Brain microvascular endothelial cell (primary cell): ENCODE results near the gene INSRR.

Experiments
- DNase-seq: peaks from one replicate; pipeline ENCODE4 v3.0.0-alpha.2; 2020
- H3K27ac ChIP-seq: fragments of 250-450 bp; sonication (Bioruptor Pico); 2 replicates; pipeline ENCODE4 v1.5.1; 2020; ENCODE audit warnings: mild to moderate bottlenecking, moderate library complexity
- H3K27me3 ChIP-seq: fragments of 250-450 bp; sonication (Bioruptor Pico); replicated peaks from 2 replicates; pipeline ENCODE4 v1.5.1; 2020; ENCODE audit warnings: mild to moderate bottlenecking
- H3K36me3 ChIP-seq: fragments of 250-450 bp; sonication (Bioruptor Pico); replicated peaks from 2 replicates; pipeline ENCODE4 v1.5.1; 2020; ENCODE audit warnings: mild to moderate bottlenecking
- H3K4me3 ChIP-seq: 2 replicates; pipeline ENCODE4 v1.5.1; 2011; ENCODE audit warnings: low read depth, mild to moderate bottlenecking, control low read depth, low read length, moderate library complexity
- CTCF ChIP-seq: IDR thresholded peaks from 2 replicates; pipeline ENCODE4 v1.5.1; 2011; ENCODE audit warnings: low read depth, mild to moderate bottlenecking, moderate library complexity, low read length, control low read depth, inconsistent platforms; ENCODE audit errors: missing control alignments
- in situ Hi-C: cut with HindIII; loops from 2 replicates; pipeline ENCODE4 v1.10.0; 2017; ENCODE audit warnings: low sequenced_read_pairs, low pct_ligation_motif_present

INSRR gene

GRCh38 chr1:156806512-156807440 is 52.1 kb downstream of the INSRR start:
- Histone ChIP-seq H3K27ac (no peak overlapping the region), H3K4me3 (no peak overlapping the region), H3K36me3 (peaks cover 2% of the 10 kb centered on the region), H3K27me3 (no peaks in the 10 kb centered on the region)
- in situ Hi-C loops: no loop called here
- no peak for TF ChIP-seq CTCF
- no peak for DNase-seq

GRCh38 chr1:156805766-156806511 is 53.0 kb downstream of the INSRR start:
- H3K27ac ChIP-seq: no peak overlapping the region

DNA sequence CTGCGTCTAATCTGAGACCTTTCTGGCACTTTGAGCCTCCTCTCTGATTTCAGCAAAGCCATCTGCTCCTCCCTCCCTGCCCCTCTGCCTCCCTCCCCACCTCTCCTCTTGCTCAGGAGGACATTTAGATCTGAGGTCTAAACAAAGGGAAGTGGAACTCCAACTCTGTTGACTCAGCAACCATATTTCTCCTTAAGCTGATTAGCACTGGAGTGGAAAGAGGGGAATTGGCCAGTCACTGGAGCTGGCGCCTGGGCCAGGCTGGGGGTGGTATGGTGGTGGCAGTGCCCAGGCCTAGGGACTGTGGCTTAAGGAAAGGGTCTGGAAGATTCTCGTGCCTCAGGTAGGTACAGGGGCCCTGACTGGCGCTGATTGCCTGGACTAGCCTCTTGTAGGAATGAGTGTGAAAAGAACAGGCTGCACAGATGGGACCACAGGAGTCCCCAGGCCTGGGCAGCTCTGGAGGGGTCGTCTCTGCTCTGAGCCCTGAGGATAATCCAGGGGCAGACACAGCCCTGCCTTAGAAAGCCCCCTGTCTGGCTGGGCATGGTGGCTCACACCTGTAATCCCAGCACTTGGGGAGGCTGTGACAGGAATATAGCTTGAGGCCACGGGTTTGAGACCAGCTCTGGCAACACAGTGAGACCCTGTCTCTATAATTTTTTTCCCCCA is 54.2 kb downstream of the INSRR start:
- Histone ChIP-seq H3K27ac (no peak overlapping the region), H3K36me3 (peaks cover 19% of the 10 kb centered on the region), H3K27me3 (no peaks in the 10 kb centered on the region), H3K4me3 (no peak overlapping the region)
- no peak for DNase-seq
- in situ Hi-C loops: no loop called here
- TF ChIP-seq CTCF: no peak

More at GRCh38 chr1:156805766-156806511, 53.0 kb downstream of the INSRR start:
- Histone ChIP-seq H3K4me3 (no peak overlapping the region), H3K27me3 (no peaks in the 10 kb centered on the region), H3K36me3 (peaks cover 7% of the 10 kb centered on the region)
- in situ Hi-C loops: no loop called here
- DNase-seq: no peak
- no peak for TF ChIP-seq CTCF

DNA sequence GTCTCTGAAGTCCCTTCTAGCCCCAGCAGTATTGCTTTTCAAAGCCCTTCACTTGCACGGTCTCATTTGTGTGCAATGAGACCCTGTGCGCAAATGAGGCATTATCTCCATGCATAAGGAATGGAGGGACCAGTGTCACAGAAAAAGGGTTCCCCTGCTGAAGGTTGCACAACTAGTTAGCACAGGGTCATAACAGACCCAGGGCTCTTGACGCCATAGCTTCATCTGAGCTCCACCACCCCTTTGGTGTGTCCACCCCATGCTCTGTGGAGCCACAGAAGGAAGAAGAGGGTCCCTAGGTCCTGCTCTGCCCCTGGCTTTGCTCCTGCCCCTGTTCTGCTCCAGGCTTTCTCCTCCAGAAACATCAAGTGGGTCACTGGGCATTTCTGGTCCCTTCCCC is 54.9 kb downstream of the INSRR start:
- Histone ChIP-seq H3K4me3 (no peak overlapping the region), H3K27me3 (no peaks in the 10 kb centered on the region), H3K36me3 (peaks cover 24% of the 10 kb centered on the region), H3K27ac (no peak overlapping the region)
- in situ Hi-C loops: no loop called here
- DNase-seq: no peak
- TF ChIP-seq CTCF: no peak

DNA sequence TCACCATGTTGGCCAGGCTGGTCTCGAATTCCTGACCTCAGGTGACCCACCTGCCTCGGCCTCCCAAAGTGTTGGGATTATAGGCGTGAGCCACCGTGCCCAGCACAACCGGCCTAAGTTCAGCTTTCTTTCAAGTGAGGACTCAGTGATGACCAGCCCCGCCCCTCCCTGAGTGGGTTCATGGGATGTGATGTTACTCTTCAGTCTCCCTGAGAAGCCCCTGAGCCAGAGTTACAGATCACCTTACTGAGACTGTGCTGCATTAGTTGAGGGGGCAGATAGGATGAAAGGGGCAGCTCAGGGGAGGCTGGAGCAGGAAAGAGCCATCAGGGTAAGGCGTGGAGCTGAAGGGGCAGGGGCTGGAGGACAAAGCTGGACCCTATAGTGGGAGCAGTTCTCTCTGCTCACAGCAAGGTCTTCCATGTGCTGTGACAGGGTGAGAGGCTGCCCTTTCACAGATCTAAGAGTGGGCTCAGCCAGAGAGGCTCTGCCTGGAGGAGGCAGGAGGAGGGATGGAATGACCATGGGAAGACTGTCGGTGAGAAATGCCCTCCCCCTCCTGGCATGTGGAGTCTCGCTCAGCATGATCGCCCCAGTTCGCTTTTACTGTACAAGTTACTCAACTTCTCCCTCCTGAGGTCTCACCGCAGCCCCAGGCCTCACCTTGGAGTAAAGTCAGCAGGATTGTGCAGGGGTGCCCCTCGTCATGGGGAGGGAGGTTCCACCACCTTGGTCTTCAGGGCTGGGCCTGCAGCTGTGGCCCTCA is 55.6 kb downstream of the INSRR start:
- H3K4me3 ChIP-seq: no peak overlapping the region
- no peak for TF ChIP-seq CTCF
- in situ Hi-C loops: no loop called here
- no peaks in the 10 kb centered on the region for H3K27me3 ChIP-seq
- peaks cover 27% of the 10 kb centered on the region for H3K36me3 ChIP-seq
- H3K27ac ChIP-seq: no peak overlapping the region
- no peak for DNase-seq
